SK-N-SH (cell line): ENCODE results near the gene DCAF17. TPM values are rescaled to one million over a fixed set of nuclear protein-coding genes. Genes with fewer than 3 reads are reported as not detected.
A peak's percentile ranks its signal among the peaks of the same experiment; 100 is the strongest.

ENCODE experiments used
- CTCF ChIA-PET: fragments of 300-600, 350-600 bp; formaldehyde crosslinking; extraction: SDS; loops from one replicate; lab custom pipeline; 2021; lab: Yijun Ruan, JAX
- POLR2A ChIA-PET: fragments of 350-600 bp; sonication (Branson Sonifier 250); formaldehyde crosslinking; extraction: SDS; loops from one replicate; lab custom pipeline; 2020; ENCODE audit warnings: antibody characterized with exemption, inconsistent platforms; lab: Yijun Ruan, JAX
- DNase-seq: peaks from one replicate; pipeline ENCODE4 v3.0.0; 2012
- H2AFZ ChIP-seq: fragments of 200-600 bp; sonication (generic); 2 replicates; pipeline ENCODE4 v1.8.1; 2016; ENCODE audit warnings: antibody characterized with exemption, mild to moderate bottlenecking, low read depth
- H3F3A ChIP-seq: fragments of 200-600 bp; sonication (generic); replicated peaks from 2 replicates; pipeline ENCODE3; 2016; ENCODE audit warnings: antibody characterized with exemption, mild to moderate bottlenecking; ENCODE audit not compliant: insufficient read depth
- H3K27ac ChIP-seq, 2 experiments: fragments of 200-500 bp in 1 of 2; fragments of 200-600 bp in 1 of 2; sonication (Bioruptor generic) in 1 of 2; sonication (generic), shearing (Covaris generic) in 1 of 2; 2 replicates each; pipeline versions ENCODE4 v1.5.1 to v1.6.1; 2014 to 2016; ENCODE audit warnings: low read depth in 2 of 2, inconsistent platforms in 1 of 2, low read length in 1 of 2, mild to moderate bottlenecking in 1 of 2, mixed read lengths in 1 of 2
- H3K27me3 ChIP-seq: fragments of 200-600 bp; sonication (generic), shearing (Covaris generic); 2 replicates; pipeline ENCODE4 v1.6.1; 2016; ENCODE audit warnings: mixed run types; ENCODE audit not compliant: insufficient read depth
- H3K36me3 ChIP-seq, 2 experiments: fragments of 200-500 bp in 1 of 2; fragments of 200-600 bp in 1 of 2; sonication (Bioruptor generic) in 1 of 2; sonication (generic) in 1 of 2; replicated peaks in 1 of 2; 2 replicates each; pipeline versions ENCODE3 to v1.5.1; 2014 to 2016; ENCODE audit warnings: low read length in 1 of 2, mild to moderate bottlenecking in 1 of 2; ENCODE audit not compliant: insufficient read depth in 2 of 2, control insufficient read depth in 1 of 2
- H3K4me1 ChIP-seq, 2 experiments: fragments of 200-500 bp in 1 of 2; fragments of 200-600 bp in 1 of 2; sonication (Bioruptor generic) in 1 of 2; sonication (generic), shearing (Covaris generic) in 1 of 2; 2 replicates each; pipeline versions ENCODE4 v1.5.1 to v1.6.1; 2014 to 2016; ENCODE audit warnings: low read depth in 1 of 2, low read length in 1 of 2, mixed run types in 1 of 2; ENCODE audit not compliant: insufficient read depth in 2 of 2, control insufficient read depth in 1 of 2
- H3K4me2 ChIP-seq: fragments of 200-600 bp; sonication (generic), shearing (Covaris generic); 2 replicates; pipeline ENCODE4 v1.6.1; 2017; ENCODE audit warnings: mixed run types
- H3K4me3 ChIP-seq, 2 experiments: fragments of 200-500 bp in 1 of 2; fragments of 200-600 bp in 1 of 2; sonication (Bioruptor generic) in 1 of 2; sonication (generic), shearing (Covaris generic) in 1 of 2; 2 replicates each; pipeline versions ENCODE4 v1.5.1 to v1.8.1; 2014 to 2016; ENCODE audit warnings: low read depth in 2 of 2, inconsistent platforms in 1 of 2, low read length in 1 of 2, mild to moderate bottlenecking in 1 of 2, mixed read lengths in 1 of 2, moderate library complexity in 1 of 2
- H3K79me2 ChIP-seq: fragments of 200-600 bp; sonication (generic); 2 replicates; pipeline ENCODE4 v1.8.1; 2017; ENCODE audit warnings: mild to moderate bottlenecking; ENCODE audit not compliant: insufficient read depth
- H3K9ac ChIP-seq: fragments of 200-600 bp; sonication (generic); 2 replicates; pipeline ENCODE4 v1.6.1; 2017; ENCODE audit warnings: mixed run types
- H3K9me2 ChIP-seq: fragments of 200-600 bp; sonication (generic); 2 replicates; pipeline ENCODE4 v1.6.1; 2017; ENCODE audit warnings: mixed run types
- H3K9me3 ChIP-seq: fragments of 200-600 bp; sonication (generic); 2 replicates; pipeline ENCODE4 v1.6.1; 2017; ENCODE audit warnings: mixed run types, mild to moderate bottlenecking, moderate library complexity
- H4K20me1 ChIP-seq: fragments of 200-600 bp; sonication (generic); 2 replicates; pipeline ENCODE4 v1.6.1; 2017; ENCODE audit warnings: mild to moderate bottlenecking, mixed run types; ENCODE audit not compliant: insufficient read depth
- CHD2 ChIP-seq: fragments of 150-350 bp; IDR thresholded peaks from 2 replicates; pipeline ENCODE4 v1.6.1; 2018; ENCODE audit warnings: low read length; ENCODE audit not compliant: partially characterized antibody
- FOSL2 ChIP-seq: IDR thresholded peaks from 2 replicates; pipeline ENCODE4 v1.4.0; 2012; ENCODE audit warnings: low read depth, mild to moderate bottlenecking, moderate library complexity, borderline replicate concordance
- FOXJ3 ChIP-seq: sonication (generic); formaldehyde crosslinking; IDR thresholded peaks from 2 replicates; pipeline ENCODE4 v1.5.1; 2020; ENCODE audit warnings: mild to moderate bottlenecking, missing genetic modification reagents
- GABPA ChIP-seq: IDR thresholded peaks from 2 replicates; pipeline ENCODE4 v1.4.0; 2012; ENCODE audit warnings: low read depth, mild to moderate bottlenecking
- GATA2 ChIP-seq: sonication (generic); formaldehyde crosslinking; IDR thresholded peaks from 2 replicates; pipeline ENCODE4 v1.5.0; 2020; ENCODE audit warnings: mild to moderate bottlenecking, missing genetic modification reagents
- JUND ChIP-seq: IDR thresholded peaks from 2 replicates; pipeline ENCODE4 v1.4.0; 2012
- MEF2A ChIP-seq: IDR thresholded peaks from 2 replicates; pipeline ENCODE4 v1.4.0; 2012; ENCODE audit warnings: low read depth, borderline replicate concordance
- MXI1 ChIP-seq: IDR thresholded peaks from 2 replicates; pipeline ENCODE4 v1.6.1; 2012; ENCODE audit warnings: mild to moderate bottlenecking, low read depth, low read length, improper control_type of control experiment
- RAD21 ChIP-seq: IDR thresholded peaks from 2 replicates; pipeline ENCODE4 v1.6.1; 2012; ENCODE audit warnings: mild to moderate bottlenecking, low read length
- RXRA ChIP-seq: IDR thresholded peaks from 2 replicates; pipeline ENCODE4 v1.4.0; 2012; ENCODE audit warnings: low read depth, mild to moderate bottlenecking, borderline replicate concordance
- SMC3 ChIP-seq: IDR thresholded peaks from 2 replicates; pipeline ENCODE4 v1.6.1; 2012; ENCODE audit warnings: low read depth, low read length, improper control_type of control experiment
- WGBS: methylation state at CpG from one replicate; pipeline ENCODE4 v1.1.6; 2017; ENCODE audit warnings: low lambda C conversion rate; 5-methylcytosine and 5-hydroxymethylcytosine counted together
- polyA plus RNA-seq, 3 experiments: library from polyadenylated mRNA; depleted of rRNA; stranded (reverse); fragments of >200 nt; gene quantifications; 2 replicates each; pipeline ENCODE4 v1.2.3, GENCODE V29; 2012
- TF ChIP-seq, protein P1 (sequence below): fragments of 150-350 bp; IDR thresholded peaks from 2 replicates; pipeline ENCODE4 v1.6.1; 2016; ENCODE audit warnings: mild to moderate bottlenecking, low read depth, low read length
- TF ChIP-seq, protein P2 (sequence below): IDR thresholded peaks from 2 replicates; pipeline ENCODE4 v1.4.0; 2012; ENCODE audit warnings: low read depth, borderline replicate concordance
- TF ChIP-seq, protein P3 (sequence below): fragments of 200-600 bp; sonication (generic); IDR thresholded peaks from 2 replicates; pipeline ENCODE4 v1.6.1; 2017; ENCODE audit warnings: antibody characterized with exemption, mild to moderate bottlenecking, moderate library complexity
- TF ChIP-seq, protein P4 (sequence below): fragments of 150-350 bp; IDR thresholded peaks from 2 replicates; pipeline ENCODE4 v1.6.1; 2017; ENCODE audit warnings: antibody characterized with exemption, low read length, low read depth, borderline replicate concordance
- TF ChIP-seq, protein P5 (sequence below): IDR thresholded peaks from 2 replicates; pipeline ENCODE4 v1.4.0; 2012; ENCODE audit warnings: low read depth
- TF ChIP-seq, protein P6 (sequence below): IDR thresholded peaks from 2 replicates; pipeline ENCODE4; 2012

DCAF17 gene
- polyA plus RNA-seq, 1 of the 3 experiments (the other 2 are of a cell fraction): 4.9 TPM

DNA sequence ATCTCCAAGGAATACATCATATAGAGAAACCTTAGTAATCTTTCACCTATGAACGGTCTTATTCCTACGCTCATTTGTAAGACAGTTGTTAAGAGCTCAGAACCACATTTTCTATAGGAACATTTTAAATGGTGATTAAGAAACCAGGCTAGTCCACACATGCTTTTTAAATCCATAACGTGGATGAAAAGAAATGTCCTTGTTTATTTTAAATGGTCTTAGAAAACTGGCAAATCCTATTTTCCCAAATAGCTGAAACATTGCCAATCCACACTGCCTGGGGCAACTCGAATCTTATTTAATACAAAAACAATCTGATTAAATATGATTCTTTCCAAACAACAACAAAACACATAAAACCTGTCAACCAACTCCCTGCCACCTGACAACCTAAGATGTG lies 23.9 kb upstream of the DCAF17 start:
- 80% methylated on average over 4 of the region's 4 CpGs for WGBS
- peaks cover 23% of the 10 kb centered on the region for H3K79me2 ChIP-seq
- H3K4me2 ChIP-seq: no peak overlapping the region
- H3K9me3 ChIP-seq: no peaks in the 10 kb centered on the region
- H3K27ac ChIP-seq: peak overlapping the region; percentile 7 to 22; a peak in 2 of 4 replicates
- TF ChIP-seq GABPA: no peak
- TF ChIP-seq, protein P1, sequence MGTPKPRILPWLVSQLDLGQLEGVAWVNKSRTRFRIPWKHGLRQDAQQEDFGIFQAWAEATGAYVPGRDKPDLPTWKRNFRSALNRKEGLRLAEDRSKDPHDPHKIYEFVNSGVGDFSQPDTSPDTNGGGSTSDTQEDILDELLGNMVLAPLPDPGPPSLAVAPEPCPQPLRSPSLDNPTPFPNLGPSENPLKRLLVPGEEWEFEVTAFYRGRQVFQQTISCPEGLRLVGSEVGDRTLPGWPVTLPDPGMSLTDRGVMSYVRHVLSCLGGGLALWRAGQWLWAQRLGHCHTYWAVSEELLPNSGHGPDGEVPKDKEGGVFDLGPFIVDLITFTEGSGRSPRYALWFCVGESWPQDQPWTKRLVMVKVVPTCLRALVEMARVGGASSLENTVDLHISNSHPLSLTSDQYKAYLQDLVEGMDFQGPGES: no peak
- TF ChIP-seq FOXJ3 (CRISPR knock-in tag): no peak
- no peak for TF ChIP-seq JUND
- TF ChIP-seq, protein P2, sequence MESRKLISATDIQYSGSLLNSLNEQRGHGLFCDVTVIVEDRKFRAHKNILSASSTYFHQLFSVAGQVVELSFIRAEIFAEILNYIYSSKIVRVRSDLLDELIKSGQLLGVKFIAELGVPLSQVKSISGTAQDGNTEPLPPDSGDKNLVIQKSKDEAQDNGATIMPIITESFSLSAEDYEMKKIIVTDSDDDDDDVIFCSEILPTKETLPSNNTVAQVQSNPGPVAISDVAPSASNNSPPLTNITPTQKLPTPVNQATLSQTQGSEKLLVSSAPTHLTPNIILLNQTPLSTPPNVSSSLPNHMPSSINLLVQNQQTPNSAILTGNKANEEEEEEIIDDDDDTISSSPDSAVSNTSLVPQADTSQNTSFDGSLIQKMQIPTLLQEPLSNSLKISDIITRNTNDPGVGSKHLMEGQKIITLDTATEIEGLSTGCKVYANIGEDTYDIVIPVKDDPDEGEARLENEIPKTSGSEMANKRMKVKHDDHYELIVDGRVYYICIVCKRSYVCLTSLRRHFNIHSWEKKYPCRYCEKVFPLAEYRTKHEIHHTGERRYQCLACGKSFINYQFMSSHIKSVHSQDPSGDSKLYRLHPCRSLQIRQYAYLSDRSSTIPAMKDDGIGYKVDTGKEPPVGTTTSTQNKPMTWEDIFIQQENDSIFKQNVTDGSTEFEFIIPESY: no peak
- TF ChIP-seq, protein P3, sequence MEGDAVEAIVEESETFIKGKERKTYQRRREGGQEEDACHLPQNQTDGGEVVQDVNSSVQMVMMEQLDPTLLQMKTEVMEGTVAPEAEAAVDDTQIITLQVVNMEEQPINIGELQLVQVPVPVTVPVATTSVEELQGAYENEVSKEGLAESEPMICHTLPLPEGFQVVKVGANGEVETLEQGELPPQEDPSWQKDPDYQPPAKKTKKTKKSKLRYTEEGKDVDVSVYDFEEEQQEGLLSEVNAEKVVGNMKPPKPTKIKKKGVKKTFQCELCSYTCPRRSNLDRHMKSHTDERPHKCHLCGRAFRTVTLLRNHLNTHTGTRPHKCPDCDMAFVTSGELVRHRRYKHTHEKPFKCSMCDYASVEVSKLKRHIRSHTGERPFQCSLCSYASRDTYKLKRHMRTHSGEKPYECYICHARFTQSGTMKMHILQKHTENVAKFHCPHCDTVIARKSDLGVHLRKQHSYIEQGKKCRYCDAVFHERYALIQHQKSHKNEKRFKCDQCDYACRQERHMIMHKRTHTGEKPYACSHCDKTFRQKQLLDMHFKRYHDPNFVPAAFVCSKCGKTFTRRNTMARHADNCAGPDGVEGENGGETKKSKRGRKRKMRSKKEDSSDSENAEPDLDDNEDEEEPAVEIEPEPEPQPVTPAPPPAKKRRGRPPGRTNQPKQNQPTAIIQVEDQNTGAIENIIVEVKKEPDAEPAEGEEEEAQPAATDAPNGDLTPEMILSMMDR: no peak
- TF ChIP-seq RXRA: no peak
- no peak for TF ChIP-seq FOSL2
- no peak for TF ChIP-seq RAD21
- no peak for TF ChIP-seq MEF2A
- TF ChIP-seq CHD2: no peak
- TF ChIP-seq, protein P4, sequence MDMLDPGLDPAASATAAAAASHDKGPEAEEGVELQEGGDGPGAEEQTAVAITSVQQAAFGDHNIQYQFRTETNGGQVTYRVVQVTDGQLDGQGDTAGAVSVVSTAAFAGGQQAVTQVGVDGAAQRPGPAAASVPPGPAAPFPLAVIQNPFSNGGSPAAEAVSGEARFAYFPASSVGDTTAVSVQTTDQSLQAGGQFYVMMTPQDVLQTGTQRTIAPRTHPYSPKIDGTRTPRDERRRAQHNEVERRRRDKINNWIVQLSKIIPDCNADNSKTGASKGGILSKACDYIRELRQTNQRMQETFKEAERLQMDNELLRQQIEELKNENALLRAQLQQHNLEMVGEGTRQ: no peak
- TF ChIP-seq GATA2 (CRISPR knock-in tag): no peak
- TF ChIP-seq MXI1: no peak
- TF ChIP-seq, protein P5, sequence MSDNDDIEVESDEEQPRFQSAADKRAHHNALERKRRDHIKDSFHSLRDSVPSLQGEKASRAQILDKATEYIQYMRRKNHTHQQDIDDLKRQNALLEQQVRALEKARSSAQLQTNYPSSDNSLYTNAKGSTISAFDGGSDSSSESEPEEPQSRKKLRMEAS: no peak
- no peak for TF ChIP-seq SMC3
- TF ChIP-seq, protein P6, sequence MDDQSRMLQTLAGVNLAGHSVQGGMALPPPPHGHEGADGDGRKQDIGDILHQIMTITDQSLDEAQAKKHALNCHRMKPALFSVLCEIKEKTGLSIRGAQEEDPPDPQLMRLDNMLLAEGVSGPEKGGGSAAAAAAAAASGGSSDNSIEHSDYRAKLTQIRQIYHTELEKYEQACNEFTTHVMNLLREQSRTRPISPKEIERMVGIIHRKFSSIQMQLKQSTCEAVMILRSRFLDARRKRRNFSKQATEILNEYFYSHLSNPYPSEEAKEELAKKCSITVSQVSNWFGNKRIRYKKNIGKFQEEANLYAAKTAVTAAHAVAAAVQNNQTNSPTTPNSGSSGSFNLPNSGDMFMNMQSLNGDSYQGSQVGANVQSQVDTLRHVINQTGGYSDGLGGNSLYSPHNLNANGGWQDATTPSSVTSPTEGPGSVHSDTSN: no peak
- H3K27me3 ChIP-seq: no peaks in the 10 kb centered on the region
- no peaks in the 10 kb centered on the region for H3K9me2 ChIP-seq
- no peak overlapping the region for H3K4me3 ChIP-seq
- no peak for DNase-seq
- ChIA-PET POLR2A (no interaction called here), CTCF (interaction anchor here (0.7 to 1.6 kb wide), 4 partner anchors 21 to 437 kb away, joined by 3 to 7 read pairs (median 4); no protein-coding TSS in a partner anchor)
- no peaks in the 10 kb centered on the region for H4K20me1 ChIP-seq
- no peak overlapping the region for H3K9ac ChIP-seq
- no peaks in the 10 kb centered on the region for H3K36me3 ChIP-seq
- H3K4me1 ChIP-seq: peaks cover 5 to 31% of the 10 kb centered on the region in 2 experiments
- H2AFZ ChIP-seq: no peak overlapping the region
- peaks cover 6% of the 10 kb centered on the region for H3F3A ChIP-seq
